Hepatocyte (in vitro differentiated cells): ENCODE data around the gene SORL1. TPM values are rescaled to one million over a fixed set of nuclear protein-coding genes. Genes with fewer than 3 reads are reported as not detected.

Source experiments
- DNase-seq: peaks from one replicate; pipeline ENCODE4 v3.0.0-alpha.2; 2016; ENCODE audit warnings: low spot score
- H2AFZ ChIP-seq: fragments of 200-600 bp; sonication (generic); 2 replicates; pipeline ENCODE4 v1.6.0; 2016; ENCODE audit warnings: antibody characterized with exemption, mild to moderate bottlenecking
- H3K27ac ChIP-seq: fragments of 200-600 bp; sonication (generic); 2 replicates; pipeline ENCODE4 v1.5.1; 2016; ENCODE audit warnings: mild to moderate bottlenecking
- H3K27me3 ChIP-seq: fragments of 200-600 bp; sonication (generic); 2 replicates; pipeline ENCODE4 v1.6.1; 2016
- H3K36me3 ChIP-seq: fragments of 200-600 bp; sonication (generic); replicated peaks from 2 replicates; pipeline ENCODE4 v1.5.1; 2016; ENCODE audit warnings: low read depth; ENCODE audit not compliant: insufficient read depth
- H3K4me1 ChIP-seq: fragments of 200-600 bp; sonication (generic); 2 replicates; pipeline ENCODE4 v1.5.1; 2016; ENCODE audit warnings: mild to moderate bottlenecking, moderate library complexity; ENCODE audit not compliant: insufficient read depth
- H3K4me2 ChIP-seq: fragments of 200-600 bp; sonication (generic); 2 replicates; pipeline ENCODE4 v1.6.0; 2016
- H3K4me3 ChIP-seq: fragments of 200-600 bp; sonication (generic); 2 replicates; pipeline ENCODE4 v1.5.1; 2016; ENCODE audit warnings: mild to moderate bottlenecking
- H3K79me2 ChIP-seq: fragments of 200-600 bp; sonication (generic); 2 replicates; pipeline ENCODE4 v1.6.0; 2017; ENCODE audit warnings: mild to moderate bottlenecking
- H3K9me2 ChIP-seq: fragments of 200-600 bp; sonication (generic); replicated peaks from 2 replicates; pipeline ENCODE4 v1.6.0; 2017; ENCODE audit warnings: mild to moderate bottlenecking; ENCODE audit not compliant: insufficient read depth
- H3K9me3 ChIP-seq: fragments of 200-600 bp; sonication (generic); 2 replicates; pipeline ENCODE4 v1.5.1; 2016; ENCODE audit warnings: low read depth, mild to moderate bottlenecking
- H4K20me1 ChIP-seq: fragments of 200-600 bp; sonication (generic); 2 replicates; pipeline ENCODE4 v1.6.0; 2016; ENCODE audit warnings: mild to moderate bottlenecking; ENCODE audit not compliant: insufficient read depth, poor library complexity, severe bottlenecking
- CTCF ChIP-seq: fragments of 200-600 bp; sonication (generic); IDR thresholded peaks from 2 replicates; pipeline ENCODE4 v1.5.1; 2016; ENCODE audit warnings: antibody characterized with exemption, mild to moderate bottlenecking; ENCODE audit not compliant: poor library complexity
- EZH2 ChIP-seq: fragments of 200-600 bp; sonication (generic); IDR thresholded peaks from 2 replicates; pipeline ENCODE4 v1.6.1; 2016; ENCODE audit warnings: antibody characterized with exemption, mild to moderate bottlenecking, borderline replicate concordance
- EZH2phosphoT487 ChIP-seq: fragments of 200-600 bp; sonication (generic); IDR thresholded peaks from one replicate; pipeline ENCODE4 v1.6.1; 2018; ENCODE audit warnings: antibody characterized with exemption, mild to moderate bottlenecking, low read depth, moderate library complexity; ENCODE audit not compliant: unreplicated experiment, severe bottlenecking
- WGBS: methylation state at CpG from one replicate; pipeline ENCODE4 v1.1.6; 2016; ENCODE audit warnings: low lambda C conversion rate; ENCODE audit errors: missing lambda C conversion rate; 5-methylcytosine and 5-hydroxymethylcytosine counted together
- polyA plus RNA-seq: library from polyadenylated mRNA; unstranded; fragments of >200 nt; fragmentation: Nextera tagmentation; extraction: Ambion mirVana; gene quantifications from 2 replicates; pipeline ENCODE4 v1.2.1, GENCODE V29; 2016
- total RNA-seq: library from RNA; depleted of rRNA; stranded (reverse); fragments of >200 nt; gene quantifications from 2 replicates; pipeline ENCODE4 v1.2.3, GENCODE V29; 2014

The SORL1 gene
- total and polyA plus RNA-seq, 2 experiments from 2014 or later = 13.5 to 26.5 TPM

DNA sequence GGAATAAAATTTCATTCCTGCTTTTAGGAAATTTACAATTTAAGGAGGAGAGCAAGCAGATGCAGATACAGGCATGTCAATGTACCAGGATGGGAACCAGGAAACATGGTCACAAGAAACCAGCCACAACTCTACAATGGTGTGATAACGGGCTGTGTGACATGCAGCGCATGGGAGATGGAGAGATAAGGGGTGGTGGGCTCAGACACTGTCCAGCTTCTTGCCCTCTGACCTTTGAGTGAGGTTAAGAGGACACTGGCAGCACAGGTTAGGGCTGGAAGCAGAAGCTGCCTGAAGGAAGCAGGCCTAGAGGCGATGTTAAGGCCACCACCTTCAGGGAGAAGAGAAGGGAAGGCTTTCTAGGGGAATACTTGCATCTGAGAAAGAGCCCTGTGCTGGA, 3.0 kb downstream of the SORL1 start:
- Histone ChIP-seq H3K79me2 (peaks cover 59% of the 10 kb centered on the region), H3K36me3 (no peaks in the 10 kb centered on the region), H3K9me2 (no peaks in the 10 kb centered on the region), H4K20me1 (no peaks in the 10 kb centered on the region), H3K27me3 (no peaks in the 10 kb centered on the region), H3K4me1 (peaks cover 6% of the 10 kb centered on the region), H3K27ac (no peak overlapping the region), H2AFZ (no peak overlapping the region), H3K9me3 (no peaks in the 10 kb centered on the region), H3K4me2 (no peak overlapping the region), H3K4me3 (no peak overlapping the region)
- DNase-seq = no peak
- WGBS = 87% methylated on average over 3 of the region's 3 CpGs
- no peak for TF ChIP-seq EZH2phosphoT487
- no peak for TF ChIP-seq CTCF
- TF ChIP-seq EZH2 = no peak

- H3K79me2 ChIP-seq = peaks cover 59% of the 10 kb centered on the region
Measured at GRCh38 chr11:121456151-121456550, 4.0 kb downstream of the SORL1 start.

GRCh38 chr11:121456816-121457431, 4.8 kb downstream of the SORL1 start:
- DNase-seq = no peak
- 83% methylated on average over 11 of the region's 11 CpGs for WGBS
- Histone ChIP-seq H4K20me1 (no peaks in the 10 kb centered on the region), H3K27ac (no peak overlapping the region), H3K27me3 (no peaks in the 10 kb centered on the region), H3K79me2 (peaks cover 65% of the 10 kb centered on the region), H3K4me2 (no peak overlapping the region), H3K4me3 (no peak overlapping the region), H3K9me3 (no peaks in the 10 kb centered on the region), H3K36me3 (no peaks in the 10 kb centered on the region), H3K4me1 (peaks cover 11% of the 10 kb centered on the region), H3K9me2 (no peaks in the 10 kb centered on the region), H2AFZ (no peak overlapping the region)
- no peak for TF ChIP-seq CTCF
- no peak for TF ChIP-seq EZH2
- no peak for TF ChIP-seq EZH2phosphoT487

More at GRCh38 chr11:121456151-121456550, 4.0 kb downstream of the SORL1 start:
- Histone ChIP-seq H4K20me1 (no peaks in the 10 kb centered on the region), H3K9me2 (no peaks in the 10 kb centered on the region), H3K4me1 (peaks cover 11% of the 10 kb centered on the region), H3K9me3 (no peaks in the 10 kb centered on the region), H2AFZ (no peak overlapping the region), H3K27ac (no peak overlapping the region), H3K36me3 (no peaks in the 10 kb centered on the region), H3K27me3 (no peaks in the 10 kb centered on the region), H3K4me3 (no peak overlapping the region), H3K4me2 (no peak overlapping the region)
- WGBS = 96% methylated on average over 2 of the region's 2 CpGs
- DNase-seq = no peak
- TF ChIP-seq EZH2phosphoT487 = no peak

GRCh38 chr11:121458551-121458950, 6.4 kb downstream of the SORL1 start:
- no peak for DNase-seq
- Histone ChIP-seq H3K27ac (no peak overlapping the region), H3K9me2 (no peaks in the 10 kb centered on the region), H3K4me1 (peaks cover 11% of the 10 kb centered on the region), H3K36me3 (no peaks in the 10 kb centered on the region), H3K79me2 (peaks cover 72% of the 10 kb centered on the region), H3K27me3 (no peaks in the 10 kb centered on the region), H4K20me1 (no peaks in the 10 kb centered on the region), H3K4me3 (no peak overlapping the region), H3K4me2 (no peak overlapping the region), H3K9me3 (no peaks in the 10 kb centered on the region), H2AFZ (no peak overlapping the region)
- TF ChIP-seq CTCF (no peak), EZH2phosphoT487 (no peak), EZH2 (no peak)
- WGBS = 93% methylated on average over 9 of the region's 9 CpGs
